ACC112 (cell line): Measurements from ENCODE around the gene KRT86.
"Not testable (repeated sequence)": the region's sequence is repeated elsewhere in the genome, so short reads cannot be mapped to it uniquely, and the experiment has no call there.

Experiments used
- H2AFZ ChIP-seq: fragments of 200-600 bp; sonication (generic); one replicate; pipeline ENCODE4 v1.6.0; 2017; ENCODE audit warnings: antibody characterized with exemption, low read length; ENCODE audit not compliant: unreplicated experiment
- H3K27ac ChIP-seq: fragments of 200-600 bp; sonication (generic); 2 replicates; pipeline ENCODE4 v1.5.1; 2014; ENCODE audit warnings: low read depth, mild to moderate bottlenecking, antibody characterized with exemption, low read length, moderate library complexity
- H3K27me3 ChIP-seq: fragments of 200-600 bp; sonication (generic); 2 replicates; pipeline ENCODE4 v1.6.1; 2014; ENCODE audit warnings: mild to moderate bottlenecking, antibody characterized with exemption, low read length, moderate library complexity, mixed read lengths; ENCODE audit not compliant: insufficient read depth
- H3K36me3 ChIP-seq: fragments of 200-600 bp; sonication (generic); 2 replicates; pipeline ENCODE4 v1.6.1; 2016; ENCODE audit warnings: mild to moderate bottlenecking, antibody characterized with exemption, low read length, moderate library complexity, mixed read lengths; ENCODE audit not compliant: insufficient read depth
- H3K4me1 ChIP-seq: fragments of 200-600 bp; sonication (generic); one replicate; pipeline ENCODE4 v1.6.1; 2016; ENCODE audit warnings: low read length, mixed read lengths; ENCODE audit not compliant: insufficient read depth, unreplicated experiment, control insufficient read depth
- H3K4me3 ChIP-seq: fragments of 200-600 bp; sonication (generic); 2 replicates; pipeline ENCODE4 v1.5.1; 2014; ENCODE audit warnings: mild to moderate bottlenecking, low read depth, low read length
- H3K79me2 ChIP-seq: fragments of 200-600 bp; sonication (generic); one replicate; pipeline ENCODE4 v1.6.0; 2016; ENCODE audit warnings: low read length; ENCODE audit not compliant: control insufficient read depth, unreplicated experiment, insufficient read depth

Gene KRT86

GRCh38 chr12:52344111-52344510, 69.7 kb downstream of the KRT86 start:
- Histone ChIP-seq H3K36me3 (no peaks in the 10 kb centered on the region), H3K79me2 (no peaks in the 10 kb centered on the region), H3K27ac (no peak overlapping the region), H3K4me1 (no peaks in the 10 kb centered on the region), H3K4me3 (no peak overlapping the region), H2AFZ (no peak overlapping the region), H3K27me3 (0 out of 2 replicates have a peak, but pooled peaks cover 5% of the 10 kb centered on the region)

- H3K27me3 ChIP-seq, H3K79me2 ChIP-seq, H3K36me3 ChIP-seq, H3K4me1 ChIP-seq, H3K27ac ChIP-seq, H3K4me3 ChIP-seq, H2AFZ ChIP-seq: not testable (repeated sequence)
Observed at GRCh38 chr12:52345041-52345440, 70.6 kb downstream of the KRT86 start.

GRCh38 chr12:52346593-52346992, 72.1 kb downstream of the KRT86 start:
- Histone ChIP-seq H3K27me3 (peaks cover 12% of the 10 kb centered on the region), H3K4me1 (no peaks in the 10 kb centered on the region), H2AFZ (no peak overlapping the region)

GRCh38 chr12:52347016-52347415, 72.6 kb downstream of the KRT86 start:
- H3K27ac ChIP-seq: no peak overlapping the region
- peaks cover 12% of the 10 kb centered on the region for H3K27me3 ChIP-seq
- H3K4me3 ChIP-seq: no peak overlapping the region

More at GRCh38 chr12:52346593-52346992, 72.1 kb downstream of the KRT86 start:
- Histone ChIP-seq H3K79me2 (no peaks in the 10 kb centered on the region), H3K4me3 (no peak overlapping the region), H3K27ac (no peak overlapping the region), H3K36me3 (no peaks in the 10 kb centered on the region)

GRCh38 chr12:52347551-52348510, 73.4 kb downstream of the KRT86 start:
- H2AFZ ChIP-seq: no peak overlapping the region
- H3K4me1 ChIP-seq: no peaks in the 10 kb centered on the region
- H3K36me3 ChIP-seq: no peaks in the 10 kb centered on the region
- H3K79me2 ChIP-seq: no peaks in the 10 kb centered on the region
- H3K27ac ChIP-seq: no peak overlapping the region
- peaks cover 19% of the 10 kb centered on the region for H3K27me3 ChIP-seq
- no peak overlapping the region for H3K4me3 ChIP-seq

More at GRCh38 chr12:52347016-52347415, 72.6 kb downstream of the KRT86 start:
- Histone ChIP-seq H3K36me3 (no peaks in the 10 kb centered on the region), H3K4me1 (no peaks in the 10 kb centered on the region), H2AFZ (no peak overlapping the region), H3K79me2 (no peaks in the 10 kb centered on the region)

- no peak overlapping the region for H2AFZ ChIP-seq
- no peak overlapping the region for H3K27ac ChIP-seq
- H3K27me3 ChIP-seq: peaks cover 28% of the 10 kb centered on the region
- H3K36me3 ChIP-seq: no peaks in the 10 kb centered on the region
- H3K4me1 ChIP-seq: no peaks in the 10 kb centered on the region
- no peaks in the 10 kb centered on the region for H3K79me2 ChIP-seq
- no peak overlapping the region for H3K4me3 ChIP-seq
Observed at GRCh38 chr12:52349196-52349595, 74.8 kb downstream of the KRT86 start.

GRCh38 chr12:52350021-52350620, 75.7 kb downstream of the KRT86 start:
- H3K27ac ChIP-seq: no peak overlapping the region
- no peak overlapping the region for H2AFZ ChIP-seq
- H3K4me1 ChIP-seq: no peaks in the 10 kb centered on the region
- H3K4me3 ChIP-seq: no peak overlapping the region
- H3K27me3 ChIP-seq: peaks cover 36% of the 10 kb centered on the region
- H3K36me3 ChIP-seq: no peaks in the 10 kb centered on the region
- no peaks in the 10 kb centered on the region for H3K79me2 ChIP-seq

- Histone ChIP-seq H3K27me3 (peaks cover 41% of the 10 kb centered on the region), H3K27ac (no peak overlapping the region), H3K4me3 (no peak overlapping the region), H3K36me3 (no peaks in the 10 kb centered on the region), H3K4me1 (no peaks in the 10 kb centered on the region), H2AFZ (no peak overlapping the region), H3K79me2 (no peaks in the 10 kb centered on the region)
Observed at GRCh38 chr12:52350786-52351185, 76.3 kb downstream of the KRT86 start.

GRCh38 chr12:52351196-52352059, 77.0 kb downstream of the KRT86 start:
- no peaks in the 10 kb centered on the region for H3K4me1 ChIP-seq
- H3K27me3 ChIP-seq: peaks cover 41% of the 10 kb centered on the region
- H2AFZ ChIP-seq: no peak overlapping the region
- H3K36me3 ChIP-seq: no peaks in the 10 kb centered on the region
- no peaks in the 10 kb centered on the region for H3K79me2 ChIP-seq
- H3K27ac ChIP-seq: no peak overlapping the region
- H3K4me3 ChIP-seq: no peak overlapping the region

- Histone ChIP-seq H3K4me3 (no peak overlapping the region), H3K36me3 (no peaks in the 10 kb centered on the region), H3K27ac (no peak overlapping the region), H2AFZ (no peak overlapping the region), H3K79me2 (no peaks in the 10 kb centered on the region), H3K4me1 (no peaks in the 10 kb centered on the region), H3K27me3 (peaks cover 41% of the 10 kb centered on the region)
Observed at GRCh38 chr12:52352951-52353350, 78.5 kb downstream of the KRT86 start.
